Motor neuron (in vitro differentiated cells): ENCODE measurements around the gene LEMD3. TPM values are rescaled to one million over a fixed set of nuclear protein-coding genes. Genes with fewer than 3 reads are reported as not detected.
A peak's percentile ranks its signal among the peaks of the same experiment; 100 is the strongest.

Source experiments
- ATAC-seq, 8 experiments: fragments of 200-7000 bp; cut with Tn5 transposase; replicated peaks in 6 of 8; 2 replicates each; pipeline ENCODE4 v1.8.0; 2021; ENCODE audit warnings: mild to moderate bottlenecking in 8 of 8, moderate library complexity in 8 of 8
- H3K27ac ChIP-seq, 2 donors: fragments of 250-450 bp; sonication (Bioruptor Pico); 2 replicates each; pipeline ENCODE4 v1.9.0; 2021; ENCODE audit warnings: antibody characterized with exemption in 2 of 2, mild to moderate bottlenecking in 2 of 2, moderate library complexity in 1 of 2
- H3K4me1 ChIP-seq, 2 donors: fragments of 250-450 bp; sonication (Bioruptor Pico); replicated peaks in 1 of 2; 2 replicates each; pipeline ENCODE4 v1.6.1; 2021; ENCODE audit warnings: antibody characterized with exemption in 2 of 2, mild to moderate bottlenecking in 2 of 2, moderate library complexity in 1 of 2
- H3K4me3 ChIP-seq, 5 donors: fragments of 250-450 bp; sonication (Bioruptor Pico); 2 replicates each; pipeline ENCODE4 v1.9.0; 2021; ENCODE audit warnings: antibody characterized with exemption in 5 of 5, mild to moderate bottlenecking in 5 of 5, moderate library complexity in 4 of 5
- WGBS, 10 experiments: fragments of 450-650 bp; shearing (Covaris generic); methylation state at CpG; one replicate each; pipeline ENCODE4 v1.0.0; 2022; 5-methylcytosine and 5-hydroxymethylcytosine counted together
- in situ Hi-C, 9 experiments: fragments of 400-800 bp; cut with MboI; loops; one replicate each; pipeline ENCODE4 v1.15.0; 2021; ENCODE audit warnings: low sequenced_read_pairs in 9 of 9, low pct_unique_long_range_greater_than_20kb in 2 of 9; ENCODE audit not compliant: unreplicated experiment in 9 of 9
- total RNA-seq, 8 experiments: library from RNA; unstranded; fragments of 300-600 nt; gene quantifications; 2 replicates each; pipeline versions ENCODE4 v1.2.3 to v1.2.4, GENCODE V29; 2022

The LEMD3 gene
- total RNA-seq, 8 experiments from 2014 or later = 9.6 to 27.4 (median 22.5) TPM

GRCh38 chr12:65182012-65182739 lies 12.8 kb downstream of the LEMD3 start:
- no peak for ATAC-seq
- H3K4me3 ChIP-seq = no peak overlapping the region
- H3K27ac ChIP-seq = no peak overlapping the region
- H3K4me1 ChIP-seq = peaks cover 0 to under 1% of the 10 kb centered on the region in 2 donors
- WGBS, 10 experiments = 83 to 100% (median 95%) methylated on average over 1 to 3 of the region's 3 CpGs
- in situ Hi-C loops = no loop called here

- no peak overlapping the region for H3K4me3 ChIP-seq
- no peak overlapping the region for H3K27ac ChIP-seq
- in situ Hi-C loops = no loop called here
- H3K4me1 ChIP-seq = no peaks in the 10 kb centered on the region
- no peak for ATAC-seq
- WGBS, 10 experiments = 69 to 98% (median 94%) methylated on average over 3 to 5 of the region's 5 CpGs; no CpG with 5 or more reads in 1 of the 10 experiments
Measured at GRCh38 chr12:65184176-65184857, 14.9 kb downstream of the LEMD3 start.

GRCh38 chr12:65184858-65185229 lies 15.5 kb downstream of the LEMD3 start:
- Histone ChIP-seq H3K4me3 (no peak overlapping the region), H3K27ac (no peak overlapping the region), H3K4me1 (no peaks in the 10 kb centered on the region)
- in situ Hi-C loops = no loop called here
- ATAC-seq = no peak
- WGBS, 10 experiments = 100% methylated on average over 1 of the region's 1 CpG; no CpG with 5 or more reads in 2 of the 10 experiments

GRCh38 chr12:65187665-65188064 lies 18.3 kb downstream of the LEMD3 start:
- no peak for ATAC-seq
- no peak overlapping the region for H3K27ac ChIP-seq
- H3K4me3 ChIP-seq = no peak overlapping the region
- H3K4me1 ChIP-seq = no peaks in the 10 kb centered on the region
- in situ Hi-C loops = no loop called here

GRCh38 chr12:65188179-65188701 lies 18.9 kb downstream of the LEMD3 start:
- Histone ChIP-seq H3K27ac (no peak overlapping the region), H3K4me1 (no peaks in the 10 kb centered on the region), H3K4me3 (no peak overlapping the region)
- ATAC-seq = no peak
- in situ Hi-C loops = no loop called here
- 73 to 100% (median 91%) methylated on average over 1 to 3 of the region's 3 CpGs for WGBS, 10 experiments

DNA sequence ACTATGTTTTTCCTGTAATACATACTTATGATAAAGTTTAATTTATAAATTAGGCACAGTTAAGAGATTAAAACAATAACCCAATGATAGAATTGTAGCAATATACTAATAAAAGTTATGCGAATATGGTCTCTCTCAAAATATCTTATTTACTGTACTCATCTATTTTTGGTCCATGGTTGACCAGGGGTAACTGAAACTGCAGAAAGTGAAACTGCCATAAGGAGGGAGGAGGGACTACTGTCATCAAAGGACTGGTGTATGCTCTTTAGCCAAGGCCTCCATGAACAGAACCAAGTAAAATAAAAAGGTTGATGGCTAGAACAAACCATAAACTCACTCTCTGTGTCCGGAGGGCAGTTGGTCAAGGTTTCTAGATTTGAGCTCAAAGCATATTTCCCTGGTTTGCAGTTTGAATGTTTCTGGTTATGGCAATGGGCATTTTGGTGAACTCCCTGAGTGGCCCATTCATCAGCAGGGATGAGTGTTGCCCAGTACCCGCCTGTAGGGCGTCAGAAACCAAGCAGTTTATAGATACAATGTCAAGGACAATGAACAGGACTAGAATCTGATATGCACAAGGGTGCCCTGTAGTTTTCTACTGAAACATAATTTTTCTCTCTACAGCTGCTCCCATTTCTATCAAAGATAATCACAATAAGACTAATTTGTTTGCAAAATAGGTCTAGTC lies 19.8 kb downstream of the LEMD3 start:
- Histone ChIP-seq H3K4me1 (no peaks in the 10 kb centered on the region), H3K27ac (no peak overlapping the region), H3K4me3 (no peak overlapping the region)
- WGBS, 10 experiments = 88 to 100% (median 94%) methylated on average over 1 to 4 of the region's 4 CpGs
- in situ Hi-C loops = no loop called here
- ATAC-seq = peak in 1 of 8 experiments; percentile 27

GRCh38 chr12:65192963-65193516 lies 23.7 kb downstream of the LEMD3 start:
- WGBS, 10 experiments = 75 to 100% (median 86%) methylated on average over 1 to 9 of the region's 9 CpGs
- in situ Hi-C loops = no loop called here
- H3K27ac ChIP-seq = no peak overlapping the region
- H3K4me1 ChIP-seq = no peaks in the 10 kb centered on the region
- no peak for ATAC-seq
- H3K4me3 ChIP-seq = no peak overlapping the region

DNA sequence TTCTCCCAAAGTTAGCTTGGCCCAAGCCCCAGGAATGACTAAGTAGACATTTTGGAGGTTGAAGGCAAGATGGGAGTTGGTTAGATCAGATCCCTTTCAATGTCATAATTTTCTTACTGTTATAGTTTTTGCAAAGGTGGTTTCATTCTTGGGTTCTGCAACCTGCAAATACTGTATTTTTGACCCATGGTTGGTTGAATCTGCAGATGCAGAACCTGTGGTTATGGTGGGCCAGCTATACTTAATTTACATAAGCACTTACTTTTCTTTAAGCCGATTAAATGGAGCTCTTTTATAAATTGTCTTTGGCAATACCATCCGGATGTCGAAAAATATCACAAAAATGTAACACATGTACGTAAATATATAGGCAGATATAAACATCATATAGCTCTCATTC lies 25.6 kb downstream of the LEMD3 start:
- ATAC-seq = no peak
- no peak overlapping the region for H3K4me3 ChIP-seq
- no peak overlapping the region for H3K27ac ChIP-seq
- 92 to 100% (median 94%) methylated on average over 1 to 4 of the region's 4 CpGs; no CpG with 5 or more reads in 3 of the 10 experiments for WGBS, 10 experiments
- H3K4me1 ChIP-seq = no peaks in the 10 kb centered on the region
- in situ Hi-C loops = no loop called here

DNA sequence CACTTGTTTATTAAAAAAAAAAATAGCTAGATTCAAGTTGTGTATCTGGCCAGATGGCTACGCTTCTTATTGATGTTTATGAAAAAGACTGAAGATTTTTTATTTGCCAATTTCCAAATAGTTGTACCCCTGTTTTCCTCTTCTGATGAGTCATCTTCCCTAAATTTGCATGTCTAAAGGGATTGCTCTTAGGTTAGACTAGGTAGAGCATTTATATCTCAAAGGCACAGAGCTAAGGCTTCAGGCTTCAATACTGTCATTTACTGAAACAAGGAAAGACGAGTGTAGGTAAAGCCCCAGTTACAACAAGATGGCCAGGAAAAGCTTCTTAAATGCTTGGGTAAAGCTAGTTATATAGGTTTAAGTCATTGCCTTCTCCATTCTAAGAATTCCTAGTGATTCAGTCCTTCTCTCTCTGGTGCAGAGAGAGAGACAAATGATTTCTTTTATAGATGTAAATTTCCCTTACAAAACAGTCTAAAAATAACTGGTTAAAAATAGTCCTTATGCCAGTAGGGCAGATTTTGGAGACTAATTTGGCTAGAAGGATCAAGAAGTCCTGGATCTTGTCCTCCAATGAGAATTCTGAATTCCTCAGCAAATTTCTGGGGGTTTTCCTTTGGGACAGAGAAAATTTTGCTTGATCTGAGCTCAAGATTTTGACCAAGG lies 26.1 kb downstream of the LEMD3 start:
- ATAC-seq = no peak
- Histone ChIP-seq H3K4me3 (no peak overlapping the region), H3K27ac (no peak overlapping the region), H3K4me1 (no peaks in the 10 kb centered on the region)
- 63 to 100% (median 93%) methylated on average over 1 to 2 of the region's 2 CpGs; no CpG with 5 or more reads in 1 of the 10 experiments for WGBS, 10 experiments
- in situ Hi-C loops = no loop called here

GRCh38 chr12:65196762-65197567 lies 27.6 kb downstream of the LEMD3 start:
- no peak for ATAC-seq
- no peak overlapping the region for H3K4me3 ChIP-seq
- 67 to 100% (median 100%) methylated on average over 1 to 2 of the region's 2 CpGs; no CpG with 5 or more reads in 3 of the 10 experiments for WGBS, 10 experiments
- in situ Hi-C loops = no loop called here
- H3K4me1 ChIP-seq = no peaks in the 10 kb centered on the region
- H3K27ac ChIP-seq = no peak overlapping the region

DNA sequence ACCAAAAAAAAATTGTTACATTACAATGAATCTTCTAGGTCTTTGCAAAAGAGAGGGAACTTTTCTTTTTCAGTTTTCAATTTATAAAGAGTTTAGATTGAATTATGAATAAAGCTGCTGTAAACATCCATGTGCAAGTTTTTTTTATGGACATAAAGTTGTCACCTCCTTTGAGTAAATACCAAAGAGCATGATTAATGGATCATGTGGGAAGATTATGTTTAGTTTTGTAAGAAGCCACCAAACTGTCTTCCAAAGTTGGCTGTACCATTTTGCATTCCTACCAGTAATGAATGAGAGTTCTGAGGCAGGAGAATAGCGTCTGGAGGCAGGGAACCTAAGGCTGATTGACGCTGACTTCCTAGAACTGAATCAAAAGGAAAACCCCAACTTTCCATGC lies 30.2 kb downstream of the LEMD3 start:
- Histone ChIP-seq H3K4me3 (no peak overlapping the region), H3K27ac (no peak overlapping the region), H3K4me1 (no peaks in the 10 kb centered on the region)
- in situ Hi-C loops = no loop called here
- 80 to 100% (median 94%) methylated on average over 2 of the region's 2 CpGs; no CpG with 5 or more reads in 4 of the 10 experiments for WGBS, 10 experiments
- no peak for ATAC-seq

DNA sequence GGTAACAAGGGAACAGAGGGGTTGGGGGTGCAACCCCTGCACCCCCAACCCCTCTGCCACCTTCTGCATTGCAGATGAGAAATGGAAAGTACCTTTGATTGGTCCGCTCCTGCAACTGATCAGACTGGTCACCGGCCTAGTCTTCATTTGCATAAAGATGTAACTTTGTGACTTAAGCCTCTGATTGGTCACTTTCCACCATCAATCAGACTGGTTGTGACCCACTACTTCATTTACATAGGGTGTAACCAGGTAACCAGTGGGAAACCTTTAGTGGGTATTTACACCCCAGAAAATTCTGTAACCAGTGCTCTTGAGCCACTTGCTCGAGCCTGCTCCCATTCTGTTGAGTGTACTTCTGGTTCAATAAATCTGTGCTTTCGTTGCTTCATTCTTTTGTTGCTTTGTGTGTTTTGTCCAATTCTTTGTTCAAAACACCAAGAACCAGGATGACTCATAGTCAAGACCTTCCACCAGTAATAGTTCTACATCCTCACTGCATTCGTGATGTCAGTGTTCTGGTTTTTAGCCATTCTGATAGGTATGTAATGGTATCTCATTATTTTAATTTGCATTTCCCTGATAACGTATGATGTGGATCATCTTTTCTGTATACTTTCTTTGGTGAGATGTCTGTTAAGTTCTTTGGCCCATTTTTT lies 30.8 kb downstream of the LEMD3 start:
- in situ Hi-C loops = no loop called here
- no peak for ATAC-seq
- WGBS, 10 experiments = 78 to 100% (median 93%) methylated on average over 2 to 6 of the region's 6 CpGs
- no peak overlapping the region for H3K4me3 ChIP-seq
- no peaks in the 10 kb centered on the region for H3K4me1 ChIP-seq
- no peak overlapping the region for H3K27ac ChIP-seq
